Measurements from ENCODE around the gene CDK14.

DNA sequence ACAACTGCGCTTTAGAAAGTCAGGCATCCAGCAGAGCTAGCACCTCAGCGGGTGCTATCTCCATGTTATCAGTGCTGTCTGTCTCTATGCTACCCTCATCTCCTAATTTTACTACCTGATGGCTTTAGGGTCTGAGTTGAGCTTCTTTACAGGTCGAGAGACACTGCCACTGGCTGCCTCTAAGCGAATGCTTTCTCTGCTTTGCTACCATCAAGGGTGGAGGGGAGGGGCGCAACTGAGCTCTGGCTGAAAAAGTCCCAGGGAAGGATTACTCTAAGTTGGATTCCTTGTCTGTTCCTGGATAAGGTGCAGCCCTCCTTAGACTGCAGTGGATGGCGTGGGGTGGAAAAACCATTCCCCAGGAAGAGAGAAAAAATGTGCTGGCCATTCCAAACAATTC, 105.7 kb downstream of the CDK14 start:
- TF ChIP-seq, protein P1, sequence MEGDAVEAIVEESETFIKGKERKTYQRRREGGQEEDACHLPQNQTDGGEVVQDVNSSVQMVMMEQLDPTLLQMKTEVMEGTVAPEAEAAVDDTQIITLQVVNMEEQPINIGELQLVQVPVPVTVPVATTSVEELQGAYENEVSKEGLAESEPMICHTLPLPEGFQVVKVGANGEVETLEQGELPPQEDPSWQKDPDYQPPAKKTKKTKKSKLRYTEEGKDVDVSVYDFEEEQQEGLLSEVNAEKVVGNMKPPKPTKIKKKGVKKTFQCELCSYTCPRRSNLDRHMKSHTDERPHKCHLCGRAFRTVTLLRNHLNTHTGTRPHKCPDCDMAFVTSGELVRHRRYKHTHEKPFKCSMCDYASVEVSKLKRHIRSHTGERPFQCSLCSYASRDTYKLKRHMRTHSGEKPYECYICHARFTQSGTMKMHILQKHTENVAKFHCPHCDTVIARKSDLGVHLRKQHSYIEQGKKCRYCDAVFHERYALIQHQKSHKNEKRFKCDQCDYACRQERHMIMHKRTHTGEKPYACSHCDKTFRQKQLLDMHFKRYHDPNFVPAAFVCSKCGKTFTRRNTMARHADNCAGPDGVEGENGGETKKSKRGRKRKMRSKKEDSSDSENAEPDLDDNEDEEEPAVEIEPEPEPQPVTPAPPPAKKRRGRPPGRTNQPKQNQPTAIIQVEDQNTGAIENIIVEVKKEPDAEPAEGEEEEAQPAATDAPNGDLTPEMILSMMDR (IDR thresholded peaks at IDR 0.05): no peak
- no peak for TF ChIP-seq POLR2AphosphoS5 (IDR thresholded peaks at IDR 0.05)
- TF ChIP-seq POLR2A (IDR thresholded peaks at IDR 0.05): no peak
- no peak for TF ChIP-seq EP300 (IDR thresholded peaks at IDR 0.05)
